Activated CD4-positive, alpha-beta T cell treated with anti-CD3 and anti-CD28 coated beads, Interleukin-2, amount 50 U/mL, for 1 hour (primary cell): ENCODE data around the gene CTTN.

ENCODE experiments used
- DNase-seq: peaks from one replicate; pipeline ENCODE4 v3.0.0-alpha.2; 2020

CTTN gene

DNA sequence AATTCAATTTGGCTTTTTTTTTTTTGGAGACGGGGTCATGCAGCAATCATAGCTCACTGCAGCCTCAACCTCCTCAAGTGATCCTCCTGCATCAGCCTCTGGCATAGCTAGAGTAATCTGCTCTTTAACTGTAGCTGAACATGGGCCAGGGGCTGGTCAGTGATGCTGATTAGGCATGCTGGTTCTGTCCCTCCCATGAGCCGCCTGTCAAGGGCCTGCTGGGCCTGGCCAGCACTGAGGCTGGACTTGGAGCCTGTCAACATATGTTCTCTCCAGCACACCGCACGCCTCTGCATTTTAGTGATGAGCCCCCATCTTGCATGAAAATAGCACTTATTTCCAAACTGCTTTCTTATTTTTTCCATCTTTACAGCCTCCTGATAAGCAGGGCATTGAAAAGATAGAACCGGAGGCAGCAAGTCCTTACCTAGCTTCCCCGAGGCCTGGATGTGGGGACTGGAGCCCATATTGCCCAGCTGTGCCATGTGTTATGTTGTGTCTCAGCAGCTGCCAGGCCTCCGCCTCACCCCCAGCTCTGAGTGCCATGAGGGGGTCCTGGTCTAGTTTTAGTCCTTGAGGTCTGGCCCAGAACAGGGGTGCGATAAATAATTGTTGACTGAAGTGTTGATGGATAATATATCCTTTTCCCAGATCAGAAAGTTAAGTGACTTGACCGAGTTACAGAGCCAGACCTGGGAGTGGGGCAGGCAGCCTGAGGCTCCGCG, 80.0 kb downstream of the CTTN start:
- no peak for DNase-seq

- DNase-seq, result no peak
Observed at GRCh38 chr11:70480711-70481110, 82.4 kb downstream of the CTTN start.

DNA sequence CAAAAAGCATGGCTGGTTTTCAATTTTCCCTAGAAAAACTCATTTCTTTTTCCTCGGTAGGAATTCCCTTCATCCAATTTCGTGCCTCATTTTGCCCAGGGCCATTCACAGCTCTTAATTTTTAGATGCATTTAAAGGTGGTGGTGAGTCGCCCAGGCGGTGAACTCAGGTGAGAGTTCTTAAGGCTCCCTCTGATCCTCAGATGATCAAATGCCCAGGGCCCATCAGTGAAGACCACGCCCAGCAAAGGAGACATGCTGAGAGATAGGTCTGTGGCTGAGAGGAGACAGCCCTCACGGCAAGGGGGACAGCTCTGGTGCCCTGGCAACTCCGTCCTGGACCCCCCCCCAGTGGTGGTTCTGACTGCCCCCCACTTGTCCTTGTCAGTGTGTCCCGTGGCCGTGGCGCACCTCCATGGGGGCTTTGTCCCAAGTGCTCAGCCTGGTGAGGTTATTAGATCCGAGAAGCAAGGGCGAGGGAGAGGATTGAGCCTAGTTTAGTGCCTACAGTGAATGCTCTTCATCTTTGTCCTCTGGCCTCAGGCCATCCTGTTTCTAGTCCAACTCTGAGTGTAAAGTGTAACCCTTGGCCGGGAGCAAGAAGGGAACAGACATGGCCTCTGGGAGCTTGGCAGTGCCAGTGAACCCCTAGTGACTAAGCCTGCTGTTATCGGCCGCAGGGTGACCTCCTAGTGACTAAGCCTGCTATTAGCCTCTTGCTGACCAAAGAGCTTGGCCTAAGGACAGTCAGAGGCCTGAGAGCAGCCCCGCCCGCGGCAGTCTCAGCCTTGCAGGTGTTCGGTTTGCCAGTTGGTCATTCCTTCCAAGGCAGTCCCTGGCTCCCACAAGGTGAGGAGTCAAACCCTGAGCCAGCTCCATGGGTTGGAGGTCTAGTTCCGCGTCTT, 83.5 kb downstream of the CTTN start:
- DNase-seq, result no peak

DNA sequence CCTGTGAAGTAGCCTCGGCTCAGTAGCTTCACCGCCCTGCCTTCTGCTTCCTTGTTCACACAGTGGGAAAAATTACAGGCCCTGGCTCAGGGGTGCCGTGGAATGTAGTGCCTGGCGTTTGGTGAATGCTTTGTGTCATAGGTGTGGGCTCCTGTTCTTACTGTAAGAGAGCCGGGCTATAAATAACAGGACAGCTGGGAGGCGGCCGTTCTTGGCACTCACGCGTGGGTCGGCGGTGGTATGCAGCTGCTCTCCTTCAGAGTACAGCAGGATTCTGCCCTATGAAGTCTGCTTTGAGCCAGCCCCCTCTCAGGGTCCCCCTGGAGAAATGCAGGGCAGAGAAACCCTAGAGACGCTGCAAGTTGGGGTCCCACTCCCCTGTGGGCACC, 84.2 kb downstream of the CTTN start:
- no peak for DNase-seq

GRCh38 chr11:70483077-70483861, 84.9 kb downstream of the CTTN start:
- no peak for DNase-seq

DNA sequence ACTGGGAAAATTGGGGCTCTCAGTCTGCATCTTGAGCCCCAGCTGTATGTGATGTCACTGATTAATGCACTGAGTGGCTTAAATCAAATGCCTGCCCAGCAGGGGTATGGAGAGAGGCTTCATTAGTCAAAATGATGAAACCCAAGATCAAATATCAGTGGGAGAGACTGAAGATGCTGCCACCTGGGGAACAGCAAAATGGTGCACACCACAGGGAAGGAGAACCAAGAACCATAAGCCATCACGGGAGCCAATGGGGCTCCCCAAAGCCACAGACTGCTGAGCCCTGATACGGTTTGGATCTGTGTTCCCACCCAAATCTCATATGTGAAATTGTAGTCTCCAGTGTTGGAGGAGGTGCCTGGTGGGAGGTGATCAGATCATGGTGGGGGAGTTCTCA, 85.6 kb downstream of the CTTN start:
- DNase-seq, result no peak

- DNase-seq, result no peak
Observed at GRCh38 chr11:70485326-70486025, 87.1 kb downstream of the CTTN start.

GRCh38 chr11:70486026-70486415, 87.7 kb downstream of the CTTN start:
- DNase-seq, result no peak
